ENCODE data around the gene PEX5.
A peak's percentile ranks its signal among the peaks of the same experiment; 100 is the strongest.

PEX5 gene

GRCh38 chr12:7189398-7190267, at the start of gene PEX5:
Gene PEX5, plus strand, starts transcription at chr12:7189686. Its CDS starts 692 bp downstream, at chr12:7190378.
- DNase-seq, result peak; percentile 89

- DNase-seq, result no peak
Measured at GRCh38 chr12:7141351-7142005, 48.0 kb upstream of the PEX5 start.

- DNase-seq, result peak; percentile 63
Measured at GRCh38 chr12:7142056-7142644, 47.3 kb upstream of the PEX5 start.

- DNase-seq, result no peak
Measured at GRCh38 chr12:7142809-7143465, 46.5 kb upstream of the PEX5 start.

GRCh38 chr12:7143564-7143963, 45.9 kb upstream of the PEX5 start:
- DNase-seq, result no peak

GRCh38 chr12:7144414-7145120, 44.9 kb upstream of the PEX5 start:
- DNase-seq, result peak; percentile 55

- DNase-seq, result no peak
Measured at GRCh38 chr12:7145671-7146070, 43.8 kb upstream of the PEX5 start.

- no peak for DNase-seq
Measured at GRCh38 chr12:7146228-7146627, 43.3 kb upstream of the PEX5 start.

GRCh38 chr12:7146906-7147305, 42.6 kb upstream of the PEX5 start:
- no peak for DNase-seq

GRCh38 chr12:7150356-7150755, 39.1 kb upstream of the PEX5 start:
- DNase-seq, result no peak

GRCh38 chr12:7150841-7151240, 38.6 kb upstream of the PEX5 start:
- no peak for DNase-seq

- DNase-seq, result no peak
Measured at GRCh38 chr12:7151532-7151931, 38.0 kb upstream of the PEX5 start.

GRCh38 chr12:7152818-7153217, 36.7 kb upstream of the PEX5 start:
- no peak for DNase-seq

- no peak for DNase-seq
Measured at GRCh38 chr12:7154042-7154441, 35.4 kb upstream of the PEX5 start.

GRCh38 chr12:7154901-7155470, 34.5 kb upstream of the PEX5 start:
- no peak for DNase-seq

- DNase-seq, result no peak
Measured at GRCh38 chr12:7155471-7156034, 33.9 kb upstream of the PEX5 start.

- no peak for DNase-seq
Measured at GRCh38 chr12:7156259-7157197, 33.0 kb upstream of the PEX5 start.

- no peak for DNase-seq
Measured at GRCh38 chr12:7157391-7157790, 32.1 kb upstream of the PEX5 start.

GRCh38 chr12:7158781-7159609, 30.5 kb upstream of the PEX5 start:
- no peak for DNase-seq

- DNase-seq, result no peak
Measured at GRCh38 chr12:7160183-7160582, 29.3 kb upstream of the PEX5 start.
